GM12878 (cell line): ENCODE data around the gene AGRN. TPM values are rescaled to one million over a fixed set of nuclear protein-coding genes. Genes with fewer than 3 reads are reported as not detected.

ENCODE experiments used
- BACH1 ChIP-seq: fragments of 450-650 bp; IDR thresholded peaks from 2 replicates; pipeline ENCODE4 v1.6.1; 2017; ENCODE audit warnings: mild to moderate bottlenecking, borderline replicate concordance
- CREB1 ChIP-seq: IDR thresholded peaks from 2 replicates; pipeline ENCODE4 v1.6.1; 2012; ENCODE audit warnings: low read depth, mild to moderate bottlenecking, inconsistent platforms
- DPF2 ChIP-seq: fragments of 450-650 bp; IDR thresholded peaks from 2 replicates; pipeline ENCODE4 v1.6.1; 2017; ENCODE audit warnings: mild to moderate bottlenecking
- EGR1 ChIP-seq, 2 experiments: IDR thresholded peaks; 1 replicate in 1 of 2; 2 replicates in 1 of 2; pipeline ENCODE4 v1.6.1; 2011 to 2012; ENCODE audit warnings: low read depth in 2 of 2, low read length in 2 of 2, borderline replicate concordance in 1 of 2, mild to moderate bottlenecking in 1 of 2, moderate library complexity in 1 of 2
- GATAD2B ChIP-seq: fragments of 450-650 bp; conservative IDR thresholded peaks from 2 replicates; pipeline ENCODE4 v1.6.1; 2017; ENCODE audit warnings: low read depth, mild to moderate bottlenecking, moderate library complexity
- LARP7 ChIP-seq: fragments of 450-650 bp; IDR thresholded peaks from 2 replicates; pipeline ENCODE4 v1.6.1; 2017; ENCODE audit warnings: mild to moderate bottlenecking
- NKRF ChIP-seq: fragments of 450-650 bp; conservative IDR thresholded peaks from 2 replicates; pipeline ENCODE4 v1.6.1; 2017; ENCODE audit warnings: mild to moderate bottlenecking, moderate library complexity
- SREBF2 ChIP-seq: IDR thresholded peaks from 2 replicates; pipeline ENCODE4 v1.6.1; 2012; ENCODE audit warnings: mild to moderate bottlenecking, low read length
- ZNF687 ChIP-seq: fragments of 450-650 bp; IDR thresholded peaks from 2 replicates; pipeline ENCODE4 v1.6.1; 2017; ENCODE audit warnings: mild to moderate bottlenecking, moderate library complexity
- polyA plus RNA-seq, 11 experiments: library from polyadenylated mRNA; depleted of rRNA in 4 of 11; unstranded in 6 of 11; stranded (reverse) in 5 of 11; fragments of >200 nt; fragmentation: Nextera tagmentation in 4 of 11; fragmentation: Illumina TruSeq in 1 of 11; extraction: Ambion mirVana in 4 of 11; extraction: Trizol in 1 of 11; gene quantifications; 1 replicate in 1 of 11; 2 replicates in 10 of 11; pipeline versions ENCODE4 v1.2.1 to v1.2.3, GENCODE V29; 2011 to 2016; ENCODE audit warnings: inconsistent platforms in 2 of 11, missing spikeins in 2 of 11, low read depth in 1 of 11
- total RNA-seq, 4 experiments: library from RNA; depleted of rRNA in 3 of 4; stranded (reverse); fragments of >200 nt in 3 of 4; fragmentation: Illumina TruSeq in 1 of 4; extraction: Trizol in 1 of 4; gene quantifications; 2 replicates each; pipeline versions ENCODE4 v1.2.1 to v1.2.3, GENCODE V29; 2013 to 2021

The AGRN gene
- total and polyA plus RNA-seq, 10 of the 15 experiments (the other 5 are each of a cell fraction or from before 2014, with no cell fraction given): 0.02 to 41.8 (median 4.1) TPM

GRCh38 chr1:1020000-1020404 lies at the start of gene AGRN (continued):
- TF ChIP-seq ZNF687: 0 out of 2 replicates have a peak, but pooled peaks have one; percentile 36
- TF ChIP-seq LARP7: peak; percentile 85; the same call in 1 of the 2 replicates
- TF ChIP-seq EGR1 (IDR thresholded peaks at IDR 0.05; ENCODE audit: borderline replicate concordance in 1 of 2, low read depth in 2 of 2, low read length in 2 of 2): peak in 1 of 2 experiments; percentile 30; a peak in 1 of 3 replicates
- peak; percentile 48; the same call in 1 of the 2 replicates for TF ChIP-seq DPF2
- TF ChIP-seq GATAD2B: peak; percentile 76; the same call in 1 of the 2 replicates
- TF ChIP-seq NKRF: peak; percentile 74
- TF ChIP-seq SREBF2: no peak
- no peak for TF ChIP-seq CREB1
- peak; percentile 85 for TF ChIP-seq BACH1
